NK-92 treated with Interleukin-12 subunit alpha and Interleukin-12 subunit beta, amount 100 ng/mL, for 24 hours (cell line): Measurements from ENCODE around the gene ECM2.

Experiments used
- DNase-seq: peaks from one replicate; lab custom pipeline; 2025; lab: John Stamatoyannopoulos, UW

ECM2 gene

DNA sequence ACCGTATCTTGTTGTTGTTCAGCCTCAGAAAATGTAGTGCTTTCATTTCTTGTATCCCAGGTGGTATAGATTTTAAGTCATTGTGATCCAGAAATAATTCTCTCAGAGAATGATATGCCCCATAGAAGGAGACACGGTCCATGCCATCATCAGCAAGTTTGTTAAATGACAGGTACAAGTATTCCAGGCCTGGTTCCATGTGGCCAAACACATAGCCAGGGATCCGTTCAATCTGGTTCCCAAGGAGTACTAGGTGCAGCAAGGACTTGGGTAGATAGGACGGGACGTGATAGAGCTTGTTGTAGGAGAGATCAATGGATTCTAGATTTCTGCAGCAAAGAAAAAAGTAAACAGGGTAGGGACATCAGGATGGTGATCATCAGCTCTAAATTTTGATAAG, 35.1 kb downstream of the ECM2 start:
- DNase-seq, result no peak

DNA sequence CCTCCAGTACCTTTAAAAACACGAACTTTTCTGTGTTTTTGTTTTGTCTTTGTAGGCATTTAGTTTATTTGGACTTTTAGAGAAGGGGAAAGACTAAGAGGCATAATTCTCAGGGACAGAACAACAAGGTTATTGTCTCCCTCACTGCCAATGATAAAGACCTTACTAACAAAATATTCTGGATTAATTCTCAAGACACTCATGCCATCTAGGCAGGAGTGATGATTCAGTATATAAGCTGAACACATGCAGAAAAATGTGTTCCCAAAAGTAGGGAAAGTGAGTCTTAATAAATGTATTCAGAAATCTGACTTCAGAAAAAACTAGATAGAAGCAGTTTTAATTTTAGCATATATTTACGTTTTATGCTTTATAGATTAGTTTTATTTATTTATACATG, 36.1 kb downstream of the ECM2 start:
- no peak for DNase-seq

DNA sequence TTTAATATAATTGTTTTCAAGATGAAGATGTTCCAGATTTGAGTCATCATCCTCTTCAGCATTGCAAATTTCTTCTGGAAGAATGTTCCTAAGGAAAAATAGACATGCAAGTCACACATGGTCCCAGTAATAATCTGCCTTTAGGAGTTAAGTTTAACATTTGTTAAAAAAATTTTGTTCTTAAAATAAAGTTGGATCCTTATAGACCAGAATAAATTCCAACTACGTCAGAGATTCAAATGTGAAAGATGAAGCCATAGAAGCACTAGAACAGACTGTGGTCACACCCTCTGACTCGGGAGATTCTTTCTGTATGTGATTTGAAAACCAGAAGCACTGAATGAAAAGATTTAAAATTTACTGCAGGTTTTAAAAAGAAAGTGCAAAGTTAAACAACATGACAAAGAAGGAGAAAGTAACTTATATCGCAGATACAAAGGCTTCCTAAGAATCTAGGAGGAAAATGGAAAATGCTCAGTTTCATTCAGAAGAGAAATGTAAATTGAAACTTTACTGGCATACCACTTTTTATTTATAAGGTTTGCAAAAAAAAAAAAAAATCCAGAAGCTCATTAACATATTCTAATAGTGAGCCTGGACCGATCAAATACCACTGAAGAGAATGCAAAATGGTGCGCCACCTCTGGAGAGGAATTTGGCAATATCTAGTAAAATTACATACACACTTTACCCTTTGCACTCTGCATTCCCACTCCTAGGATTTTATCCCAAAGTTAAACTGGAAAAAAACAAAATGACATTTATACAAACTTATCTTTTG, 39.2 kb downstream of the ECM2 start:
- DNase-seq, result no peak

DNA sequence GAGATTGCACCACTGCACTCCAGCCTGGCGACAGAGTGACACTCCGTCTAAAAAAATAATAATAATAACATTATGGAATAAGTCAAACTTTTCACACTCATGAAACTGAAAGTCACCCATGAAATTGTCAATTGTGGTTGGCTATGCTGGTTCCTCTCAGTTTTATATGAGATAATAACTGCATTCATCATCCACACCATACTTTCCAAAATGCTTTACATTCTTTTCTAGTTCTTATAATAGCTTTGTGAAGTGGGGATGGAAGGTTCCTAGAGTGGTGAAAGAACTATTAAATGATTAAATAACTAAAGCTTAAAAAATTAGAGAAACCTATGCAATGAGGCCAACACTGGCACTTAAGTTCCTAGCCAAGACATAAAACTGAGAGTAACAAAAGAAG, 40.9 kb downstream of the ECM2 start:
- DNase-seq, result no peak

DNA sequence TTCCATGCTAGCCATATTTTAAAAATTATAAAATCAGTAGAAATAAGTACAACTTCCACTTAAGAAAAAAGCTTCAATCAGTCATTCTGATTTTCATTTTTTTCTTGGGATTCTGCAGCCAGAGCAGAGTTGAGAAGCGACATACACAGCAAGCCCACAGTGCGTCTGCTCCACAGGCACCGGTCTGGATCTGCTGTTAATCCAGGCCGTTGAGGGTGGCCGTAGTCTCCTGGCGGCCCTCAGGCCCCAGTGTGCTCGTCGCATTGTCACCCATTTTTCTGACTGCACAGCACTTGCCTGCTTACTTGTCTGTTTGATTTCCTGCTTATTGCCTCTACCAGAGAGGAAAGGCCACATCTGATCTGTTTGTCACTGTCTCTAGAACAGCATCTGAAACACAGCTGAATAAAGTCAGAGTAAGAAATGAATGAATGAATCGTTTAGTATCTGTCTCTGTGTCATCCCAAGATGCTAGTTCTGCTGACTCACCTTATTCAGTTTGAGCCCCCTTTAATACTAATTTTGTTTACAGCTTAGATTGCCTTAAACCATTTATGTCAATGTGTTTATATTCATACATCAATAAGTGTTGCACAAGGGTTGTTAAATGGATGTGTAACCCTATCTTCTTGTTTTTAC, 41.9 kb downstream of the ECM2 start:
- DNase-seq, result no peak

DNA sequence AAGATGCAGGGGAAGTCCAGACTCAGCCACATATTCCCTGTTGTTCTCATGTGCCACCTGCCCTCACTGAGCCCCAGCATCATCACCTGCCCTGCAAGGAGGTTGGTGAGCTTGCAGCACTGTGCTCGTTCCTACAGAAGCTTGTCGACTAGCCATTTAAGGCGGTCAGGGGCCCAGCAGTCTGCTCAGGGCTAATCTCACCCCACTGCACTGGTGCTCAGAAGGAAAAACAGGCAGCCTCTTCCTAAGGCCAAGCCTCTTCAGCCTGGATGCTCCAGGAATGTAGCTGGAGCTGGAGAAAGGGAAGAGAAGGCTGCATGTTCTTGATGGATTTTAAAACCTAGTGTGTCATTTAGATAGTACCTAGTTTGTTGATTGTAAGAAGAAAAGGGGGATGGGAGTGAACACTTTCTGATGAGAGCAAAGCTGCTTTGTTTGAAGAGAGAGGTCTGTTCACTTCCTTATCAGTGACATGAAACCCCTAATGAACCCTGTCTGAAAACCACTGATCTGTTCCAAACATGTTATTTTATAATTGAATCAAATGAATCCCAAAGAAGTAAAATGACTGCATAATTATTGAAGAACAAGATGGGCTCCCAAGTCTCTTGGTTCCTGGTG, 42.9 kb downstream of the ECM2 start:
- DNase-seq, result no peak

DNA sequence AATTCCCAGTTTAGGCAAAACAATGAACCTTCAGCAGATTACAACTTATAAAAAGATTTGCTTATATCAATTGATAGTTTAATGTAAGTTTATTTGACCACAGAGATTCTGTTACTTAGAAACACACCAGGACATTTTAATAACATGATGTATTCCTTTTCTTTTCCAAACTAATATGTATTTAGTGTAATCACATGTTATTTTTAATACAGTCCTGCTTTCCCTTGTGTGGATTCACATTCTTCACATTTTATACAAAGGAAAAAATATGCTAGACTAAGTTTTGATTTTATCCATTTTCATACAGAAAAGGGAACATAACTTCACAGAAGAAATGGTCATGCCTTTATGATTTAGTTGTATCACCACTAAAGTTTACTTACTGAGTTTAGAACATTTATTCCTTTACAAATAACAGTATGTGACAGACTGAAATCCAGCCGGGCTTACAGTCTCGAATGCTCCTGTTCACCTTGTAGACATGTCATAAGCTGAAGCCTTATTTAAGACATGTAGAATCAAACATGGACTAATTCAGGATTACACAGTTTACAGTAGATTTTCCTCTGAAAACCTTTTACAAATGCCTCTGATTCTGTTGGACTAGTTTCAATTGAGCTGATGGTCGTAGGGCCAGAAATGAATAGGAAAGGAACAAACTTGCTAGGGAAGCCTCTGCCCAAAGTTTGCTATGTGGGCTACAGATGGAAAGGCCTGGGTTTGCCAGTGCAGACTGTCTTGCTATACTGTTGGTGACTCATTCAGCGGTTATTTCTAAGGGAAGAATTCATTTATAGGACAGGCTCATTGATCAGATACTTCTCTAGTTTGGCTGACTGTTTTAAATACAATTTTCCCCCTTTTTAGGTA, 46.9 kb downstream of the ECM2 start:
- DNase-seq, result no peak

DNA sequence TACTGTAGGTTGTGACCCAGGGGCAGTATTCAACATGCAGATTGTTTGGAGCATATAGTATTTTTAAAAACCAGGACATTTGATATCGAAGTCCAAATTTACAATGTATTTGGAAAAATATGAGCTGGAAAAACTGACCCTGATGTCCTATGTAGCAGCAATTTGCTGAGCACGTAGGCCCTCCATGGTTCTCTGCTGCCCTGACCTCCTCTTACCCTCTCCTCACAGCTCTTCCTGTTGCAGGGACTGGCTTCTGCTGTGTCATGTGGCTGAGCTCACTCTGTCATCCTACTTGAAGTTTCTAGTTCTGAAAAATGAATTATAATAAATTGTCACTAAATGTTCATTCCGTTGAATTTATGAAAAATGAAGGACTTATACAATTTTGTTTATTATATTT, 49.4 kb downstream of the ECM2 start:
- DNase-seq, result no peak

DNA sequence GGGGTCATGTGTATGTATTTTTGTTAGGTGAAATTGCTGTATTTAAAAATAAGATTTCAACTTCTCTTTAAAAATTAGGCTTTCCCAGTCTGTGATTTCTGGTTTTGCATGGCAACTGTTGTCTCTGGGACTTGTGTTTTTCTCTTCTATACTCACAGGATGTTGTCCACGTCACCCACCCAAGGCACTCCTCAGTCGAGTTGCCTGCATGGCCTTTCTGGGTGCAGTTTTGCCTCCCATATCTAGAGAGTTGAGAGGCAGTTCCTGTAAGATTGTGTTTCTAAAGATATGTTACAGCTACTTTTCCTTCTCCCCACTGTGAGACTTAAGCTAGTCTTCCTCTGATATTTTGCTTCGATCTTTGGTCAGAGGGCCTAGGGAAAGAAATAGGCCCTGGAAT, 51.2 kb downstream of the ECM2 start:
- no peak for DNase-seq

DNA sequence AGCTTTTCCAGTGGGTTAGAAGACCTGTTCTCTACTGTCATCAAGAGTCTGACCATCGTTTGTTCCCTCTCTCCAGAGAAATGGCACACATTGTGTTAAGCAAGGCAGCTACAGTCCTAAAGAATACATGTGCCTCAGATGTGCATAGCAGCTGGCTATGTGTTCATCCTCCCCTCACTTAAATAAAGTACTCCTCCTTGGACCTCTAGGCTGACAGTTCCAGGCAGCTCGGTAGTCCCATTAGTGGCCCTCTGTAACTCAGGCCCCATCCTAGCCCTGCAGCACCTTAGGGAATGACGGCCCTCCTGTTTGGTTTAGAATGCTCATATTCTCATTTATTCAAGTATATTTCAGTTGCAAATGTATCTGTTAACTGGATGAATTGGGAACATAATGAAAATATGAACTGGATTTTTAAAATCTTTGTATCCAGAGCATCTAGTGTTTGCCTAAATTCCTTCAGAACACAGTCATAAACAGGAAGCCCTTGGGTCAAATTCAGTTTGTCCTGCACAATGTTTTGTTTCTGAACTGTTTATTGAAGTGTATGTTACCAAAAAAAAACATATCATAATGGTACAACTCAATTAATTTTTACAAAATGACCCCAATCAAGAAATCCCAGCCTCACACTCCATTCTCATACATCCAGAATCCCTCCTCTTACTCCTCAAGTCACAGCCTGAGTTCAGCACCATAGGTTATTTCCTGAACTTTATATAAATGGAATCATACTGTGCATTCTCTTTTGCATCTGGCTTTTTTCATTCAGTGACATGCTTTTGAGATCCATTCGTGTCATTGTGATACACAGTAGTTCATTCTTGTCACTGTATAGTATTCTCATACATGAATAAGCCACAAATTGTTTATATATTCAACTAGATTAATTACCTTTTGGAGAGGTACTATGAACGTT, 51.9 kb downstream of the ECM2 start:
- DNase-seq, result no peak

DNA sequence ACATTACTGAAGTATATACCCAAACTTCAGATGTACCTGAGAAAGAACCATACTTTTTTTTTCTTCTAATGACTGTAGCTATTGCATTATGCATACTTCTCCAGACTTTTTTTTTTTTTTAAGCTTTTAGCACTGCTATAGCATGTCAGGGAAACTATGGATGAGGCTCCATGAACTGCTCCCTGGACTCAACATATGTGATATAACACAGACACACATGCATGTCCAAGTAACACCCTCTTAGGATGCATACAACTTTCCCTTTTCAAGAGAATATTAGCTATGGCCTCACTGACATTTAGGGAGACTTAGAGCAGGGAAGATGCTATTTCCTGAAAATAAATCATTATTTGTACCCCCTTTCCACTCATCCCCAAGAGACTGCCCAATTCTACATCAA, 53.0 kb downstream of the ECM2 start:
- DNase-seq, result no peak

DNA sequence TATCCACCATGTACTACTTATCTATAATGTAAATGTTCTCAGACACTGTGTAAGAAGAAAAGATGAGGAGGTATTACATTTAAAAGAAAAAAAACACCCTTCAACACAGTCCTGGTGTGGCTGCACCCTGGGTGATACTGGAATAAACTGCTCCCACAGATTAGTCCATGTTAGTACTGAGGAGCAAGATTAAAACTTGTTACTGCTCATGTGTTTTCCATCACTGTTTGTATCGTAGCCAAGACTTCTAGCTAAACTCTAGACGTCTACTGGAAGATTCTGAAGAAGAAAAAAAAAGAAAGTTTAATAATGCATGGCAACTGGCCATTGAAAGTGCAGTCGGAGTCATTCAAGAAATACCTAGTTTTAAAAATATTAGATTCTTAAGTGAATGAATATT, 53.5 kb downstream of the ECM2 start, which contains the start of gene ASPN:
Gene ASPN (minus strand): TSS at position 178 of the 400 bp plus-strand sequence.
- DNase-seq, result no peak

DNA sequence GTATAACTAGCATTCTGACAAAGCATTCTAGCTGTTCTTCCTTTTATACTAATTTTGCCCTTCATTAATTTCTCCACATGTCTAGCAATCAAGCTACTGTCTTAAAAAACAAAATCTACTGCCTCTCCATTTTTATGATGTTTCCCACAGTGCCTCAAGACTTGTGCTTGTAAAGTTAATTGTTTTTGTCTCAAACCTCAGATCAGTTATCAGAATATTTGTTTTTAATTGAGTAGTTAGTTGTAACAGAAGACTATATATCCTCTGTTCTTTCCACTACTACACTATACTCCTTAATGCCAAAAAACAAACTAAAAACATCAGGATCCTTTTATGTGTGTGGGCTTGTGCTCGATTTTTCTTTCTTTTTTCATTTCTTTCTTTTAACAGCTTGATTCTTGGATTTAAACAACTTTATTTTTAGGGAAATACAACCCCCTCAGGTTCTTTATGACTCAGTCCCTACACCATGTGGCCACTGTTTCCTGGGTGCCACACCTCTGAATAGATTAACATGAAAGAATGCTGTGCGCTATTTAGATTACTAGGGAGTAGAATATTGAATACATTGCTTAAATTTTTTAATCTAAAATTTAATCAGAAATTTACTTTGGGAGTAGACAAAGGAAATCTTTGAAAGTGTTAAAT, 54.7 kb downstream of the ECM2 start:
- DNase-seq, result no peak

DNA sequence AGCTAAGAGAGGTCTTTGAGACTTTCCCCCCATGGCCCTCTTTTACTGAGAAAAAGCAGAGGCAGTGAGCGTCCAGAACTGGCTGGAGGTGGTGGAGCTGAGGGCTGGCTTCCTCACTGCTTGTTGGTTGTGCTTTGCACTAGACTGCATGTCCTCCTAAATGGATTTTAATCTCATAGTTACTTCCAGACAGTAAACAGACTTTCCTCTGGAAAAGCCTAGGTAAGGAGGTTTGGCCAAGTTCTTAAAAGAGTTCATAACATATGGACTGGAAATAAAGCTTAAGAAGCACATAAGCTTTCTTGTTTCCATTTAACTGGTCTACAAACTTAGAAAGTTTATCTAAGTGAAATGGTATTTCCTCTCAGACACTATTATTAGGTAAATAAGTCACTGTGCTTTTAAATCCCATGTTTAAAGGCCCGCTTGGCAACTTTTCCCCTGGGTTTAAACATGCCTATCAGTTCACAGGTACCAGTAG, 55.5 kb downstream of the ECM2 start:
- no peak for DNase-seq

DNA sequence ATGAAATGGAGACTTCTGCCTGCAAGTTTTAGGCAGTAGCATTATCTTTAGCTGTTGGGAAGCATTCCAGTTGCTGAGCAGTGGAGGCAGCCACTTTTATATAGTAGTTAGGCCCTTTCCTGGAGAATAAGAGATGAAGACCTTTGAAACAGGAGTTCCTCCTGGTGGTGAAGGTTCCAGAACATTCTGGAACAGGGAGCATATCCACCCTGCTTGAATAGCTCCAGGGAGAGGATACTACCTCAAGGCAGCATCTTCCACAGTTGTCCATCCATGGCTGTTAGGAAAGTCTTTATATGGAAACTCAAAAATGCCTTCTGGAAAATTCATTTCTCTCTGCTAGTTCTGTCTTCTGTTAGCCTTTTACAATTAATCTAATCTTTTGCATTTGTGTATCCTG, 56.4 kb downstream of the ECM2 start:
- no peak for DNase-seq

DNA sequence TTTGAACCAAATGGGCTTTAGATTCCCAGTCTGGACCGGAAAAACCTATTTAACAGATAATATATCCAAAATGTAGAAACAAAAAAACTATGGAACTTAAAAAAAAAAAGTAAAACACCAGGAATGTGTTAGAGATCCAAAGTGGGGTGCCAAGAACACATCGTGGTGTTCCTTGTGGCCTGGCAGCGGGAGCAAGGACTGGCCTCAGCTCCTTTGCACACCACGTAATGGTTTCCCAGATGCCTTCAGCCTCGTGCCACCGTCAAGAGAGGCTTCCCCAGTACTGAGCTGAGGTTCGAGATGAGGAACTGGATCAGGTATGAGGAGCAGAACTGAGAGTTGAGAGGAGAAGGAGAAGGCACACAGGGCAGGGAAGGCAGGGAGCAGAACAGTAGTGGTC, 57.0 kb downstream of the ECM2 start:
- DNase-seq, result no peak

DNA sequence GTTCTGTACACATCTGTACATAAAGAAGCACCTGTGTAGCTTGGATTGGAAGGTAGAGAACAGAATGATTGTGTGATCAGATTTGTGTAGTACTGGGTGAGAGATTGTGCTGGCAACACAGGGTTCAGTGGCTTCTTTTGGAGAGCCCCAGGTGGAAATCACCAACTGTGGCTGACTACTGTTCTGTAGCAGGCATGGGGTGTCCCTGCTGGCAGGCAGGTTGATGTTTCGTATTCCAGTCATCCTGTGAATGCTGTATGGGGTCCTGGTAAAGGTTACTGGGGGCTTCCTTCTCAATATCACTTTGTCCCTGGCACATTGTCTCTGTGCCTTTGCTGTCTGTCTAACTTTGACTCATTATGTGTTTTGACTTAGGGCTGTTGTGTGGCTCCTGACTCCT, 58.8 kb downstream of the ECM2 start:
- DNase-seq, result no peak

DNA sequence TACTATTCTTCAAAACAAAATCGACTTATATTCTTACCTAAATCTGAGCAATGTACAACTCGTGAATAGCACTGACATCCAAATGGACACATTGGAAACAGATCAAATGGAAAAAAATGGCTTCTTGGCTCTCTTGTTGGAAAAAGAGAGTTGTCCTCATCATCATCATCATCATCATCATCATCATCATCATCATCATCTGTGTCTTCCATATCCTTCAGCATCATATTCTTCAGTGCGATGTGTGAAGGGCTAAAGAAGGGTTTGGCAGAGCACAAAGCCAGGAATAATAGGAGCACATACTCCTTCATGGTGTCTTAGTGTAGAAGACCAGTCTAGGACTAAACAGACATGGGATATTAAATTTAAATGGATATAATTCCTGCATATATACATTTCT, 61.2 kb downstream of the ECM2 start:
- DNase-seq, result no peak

DNA sequence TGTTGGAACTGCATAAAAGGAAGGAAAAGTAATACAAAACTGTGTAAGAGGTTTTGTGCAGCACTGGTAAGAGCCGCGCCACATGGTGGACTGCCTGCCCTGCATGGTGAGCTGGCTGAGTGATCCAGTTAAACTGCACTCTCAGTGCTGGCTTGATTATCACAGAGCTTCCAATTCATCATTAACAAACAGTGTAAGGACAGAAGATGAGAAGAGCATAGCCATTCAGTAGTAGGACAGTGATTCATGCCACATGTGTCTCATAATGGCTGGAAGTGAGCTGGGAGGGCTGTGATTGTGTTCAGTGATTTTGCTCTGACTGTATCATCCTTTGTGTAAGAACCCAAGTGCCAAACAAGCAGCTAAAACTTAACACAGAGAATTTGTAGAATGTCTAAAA, 67.6 kb downstream of the ECM2 start:
- no peak for DNase-seq

DNA sequence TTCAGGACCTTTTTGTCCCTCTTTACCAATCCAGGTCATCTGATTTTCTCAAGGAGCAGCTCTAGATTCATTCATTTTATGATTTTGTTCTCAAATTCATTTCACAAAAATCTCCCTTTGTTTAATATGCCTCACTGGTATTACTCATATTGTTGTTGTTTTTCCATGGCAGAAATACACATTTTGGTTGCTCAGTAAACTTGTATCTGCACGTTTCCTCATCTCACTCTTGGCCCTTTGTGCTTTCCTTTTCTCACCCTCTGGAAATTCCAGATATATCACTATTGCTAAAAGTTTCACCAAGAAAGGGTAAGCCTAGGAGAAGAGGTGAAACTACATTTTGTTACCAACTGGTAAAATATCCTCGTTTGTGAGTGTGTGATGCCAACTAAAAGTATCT, 68.3 kb downstream of the ECM2 start:
- DNase-seq, result no peak

DNA sequence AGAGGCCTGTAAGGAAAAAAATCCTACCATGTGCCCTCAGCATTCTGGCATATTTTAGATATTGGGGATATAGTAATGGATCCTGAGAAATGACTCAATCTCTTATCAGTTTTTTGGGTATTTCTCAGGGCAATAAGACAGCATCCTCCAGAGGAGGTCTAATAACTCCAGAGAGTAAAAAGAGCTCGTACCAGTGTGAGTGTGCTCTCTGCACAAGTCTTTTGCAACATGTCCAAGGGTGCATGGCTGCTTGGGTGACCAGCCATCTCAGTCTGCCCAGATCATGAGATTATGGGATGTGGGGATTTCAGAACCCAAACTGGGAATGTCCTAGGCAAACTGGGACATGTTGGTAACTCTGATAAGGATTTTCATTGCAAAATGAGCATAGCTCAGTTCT, 68.7 kb downstream of the ECM2 start:
- no peak for DNase-seq
